ENCODE results near the gene GPR55.

The GPR55 gene

GRCh38 chr2:230872151-230872967, 52.7 kb downstream of the GPR55 start:
- TF ChIP-seq CTCF (conservative IDR thresholded peaks at IDR 0.05; ENCODE audit: low read depth, low read length), result no peak
- DNase-seq (ENCODE audit: low read depth), result no peak
- H3K4me3 ChIP-seq (ENCODE audit: low read depth, low read length), result no peak overlapping the region

GRCh38 chr2:230871361-230872150, 53.5 kb downstream of the GPR55 start:
- no peak for DNase-seq (ENCODE audit: low read depth)
- no peak overlapping the region for H3K4me3 ChIP-seq (ENCODE audit: low read depth, low read length)
- TF ChIP-seq CTCF (conservative IDR thresholded peaks at IDR 0.05; ENCODE audit: low read depth, low read length), result no peak

DNA sequence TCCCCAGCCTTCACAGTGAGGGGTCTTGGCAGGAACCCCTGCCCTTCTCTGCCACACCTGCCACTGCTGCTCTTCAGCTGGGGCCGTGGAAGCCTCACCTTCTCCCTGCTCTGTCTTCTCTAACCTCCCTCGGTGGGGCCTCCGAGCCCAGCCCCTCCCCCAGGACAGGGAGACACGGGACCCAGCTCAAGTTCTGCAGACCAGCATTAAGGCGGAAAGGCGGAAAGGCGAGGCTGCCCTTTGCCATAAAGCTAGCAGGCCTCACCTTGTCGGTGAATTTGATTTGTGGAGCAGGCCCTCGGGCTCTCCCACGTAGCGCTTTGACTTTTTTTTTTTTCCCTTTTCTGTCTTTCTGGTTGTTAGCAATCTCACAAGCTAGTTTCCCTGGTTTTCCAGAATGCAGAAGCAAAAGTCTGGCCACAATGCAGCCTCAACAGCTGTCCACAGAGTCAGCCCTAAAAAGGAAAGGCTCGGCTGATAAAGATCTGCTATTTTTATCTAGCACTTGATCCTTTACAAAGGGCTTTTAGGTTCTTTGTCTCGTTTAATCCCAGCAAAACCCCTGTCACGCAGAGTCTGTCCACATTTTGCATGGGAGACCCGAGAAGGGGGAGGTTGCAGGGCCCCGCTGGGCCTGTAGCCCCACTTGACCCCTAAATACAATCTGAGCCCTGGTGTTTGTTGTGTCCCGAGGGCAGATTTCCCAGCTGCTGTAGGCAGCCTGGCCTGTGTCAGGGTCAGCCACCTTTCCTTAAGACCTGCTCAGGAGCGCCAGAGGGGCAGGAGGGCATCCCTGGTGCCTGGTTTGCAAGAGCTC, 54.3 kb downstream of the GPR55 start:
- no peak for DNase-seq (ENCODE audit: low read depth)

GRCh38 chr2:230869914-230870543, 55.0 kb downstream of the GPR55 start:
- no peak overlapping the region for H3K4me3 ChIP-seq (ENCODE audit: low read depth, low read length)
- TF ChIP-seq CTCF (conservative IDR thresholded peaks at IDR 0.05; ENCODE audit: low read depth, low read length), result no peak
- no peak for DNase-seq (ENCODE audit: low read depth)

More for the DNA sequence above, 54.3 kb downstream of the GPR55 start:
- no peak overlapping the region for H3K4me3 ChIP-seq (ENCODE audit: low read depth, low read length)
- TF ChIP-seq CTCF (conservative IDR thresholded peaks at IDR 0.05; ENCODE audit: low read depth, low read length), result no peak

- no peak overlapping the region for H3K4me3 ChIP-seq (ENCODE audit: low read depth, low read length)
- TF ChIP-seq CTCF (conservative IDR thresholded peaks at IDR 0.05; ENCODE audit: low read depth, low read length), result no peak
- DNase-seq (ENCODE audit: low read depth), result peak; percentile 63
These were observed 55.8 kb downstream of the GPR55 start for GRCh38 chr2:230868947-230869913.
